ENCODE results near the gene TMCO1.
"Not testable (repeated sequence)": the region's sequence is repeated elsewhere in the genome, so short reads cannot be mapped to it uniquely, and the experiment has no call there.

The TMCO1 gene, protein sequence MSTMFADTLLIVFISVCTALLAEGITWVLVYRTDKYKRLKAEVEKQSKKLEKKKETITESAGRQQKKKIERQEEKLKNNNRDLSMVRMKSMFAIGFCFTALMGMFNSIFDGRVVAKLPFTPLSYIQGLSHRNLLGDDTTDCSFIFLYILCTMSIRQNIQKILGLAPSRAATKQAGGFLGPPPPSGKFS

DNA sequence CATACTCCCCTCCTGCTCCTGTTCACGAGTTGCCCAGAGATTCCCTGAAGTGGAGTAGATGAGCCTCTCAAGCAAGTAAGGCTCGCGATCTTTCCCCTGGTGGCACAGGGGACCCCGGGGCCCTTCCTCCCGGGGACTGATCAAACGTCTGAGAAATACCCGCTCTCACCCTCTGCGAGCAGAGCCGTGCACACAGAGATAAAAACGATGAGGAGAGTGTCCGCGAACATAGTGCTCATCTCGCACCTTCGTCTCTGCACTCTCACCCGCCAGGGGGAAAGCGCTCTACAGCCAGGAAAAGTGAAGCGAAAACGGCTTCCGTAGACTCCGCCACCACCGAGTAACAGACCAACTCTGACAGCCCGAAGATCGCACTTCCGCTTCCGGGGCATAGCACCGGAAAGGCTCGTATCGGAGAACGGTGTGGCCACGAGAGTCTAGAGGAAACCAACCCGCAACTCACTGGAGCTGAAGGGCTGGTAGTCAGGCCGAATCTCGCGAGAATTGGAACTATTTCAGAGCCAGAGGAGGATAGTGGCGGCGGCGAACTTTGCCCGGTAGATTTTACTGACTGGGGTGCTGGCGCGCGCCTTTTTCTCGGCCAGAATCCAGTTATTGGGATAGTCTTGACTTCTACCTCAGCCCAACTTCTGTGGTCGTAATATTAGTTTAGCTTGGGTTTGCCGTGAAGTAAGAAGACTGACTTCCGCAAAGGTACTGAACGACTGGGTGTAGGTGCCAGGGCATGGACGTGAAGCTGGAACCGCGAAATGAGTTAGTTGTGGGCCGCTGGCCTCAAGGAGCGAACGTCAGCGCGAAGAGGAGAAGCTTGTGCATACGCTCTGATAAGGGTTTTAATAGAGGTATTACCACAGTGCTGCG is at the start of gene TMCO1:
Gene TMCO1, minus strand, starts transcription at position 356 of the 882 bp plus-strand sequence. Its CDS starts 117 bp downstream, at position 239.
- no peak for FAIRE-seq

DNA sequence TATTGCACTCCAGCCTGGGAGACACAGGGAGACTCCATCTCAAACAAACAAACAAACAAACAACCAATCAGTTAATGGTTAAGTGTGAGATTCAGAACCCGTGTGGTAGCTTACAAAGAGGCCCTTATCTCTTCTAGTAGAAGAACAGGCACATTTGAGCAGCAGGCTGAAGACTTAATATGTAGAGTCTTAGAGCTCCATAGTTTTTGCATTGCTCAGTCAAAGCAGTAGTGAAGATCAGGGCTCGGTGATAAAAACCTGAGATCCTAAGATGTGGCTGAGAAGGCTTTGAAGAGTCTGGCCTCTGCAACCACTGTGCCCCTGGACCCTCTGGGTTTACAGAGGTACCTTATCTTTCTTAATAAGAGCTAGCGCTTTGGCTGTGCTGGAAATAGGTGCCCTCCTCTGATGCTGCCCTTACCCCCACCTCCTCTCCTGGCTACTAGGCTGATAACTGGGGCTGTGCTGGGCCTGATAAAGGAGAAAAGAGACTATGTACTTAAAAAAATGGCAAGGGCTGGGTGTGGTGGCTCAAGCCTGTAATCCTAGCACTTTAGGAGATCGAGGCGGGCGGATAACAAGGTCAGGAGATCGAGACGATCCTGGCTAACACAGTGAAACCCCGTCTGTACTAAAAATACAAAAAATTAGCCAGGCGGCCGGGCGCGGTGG is 48.3 kb upstream of the TMCO1 start:
- no peak for FAIRE-seq

DNA sequence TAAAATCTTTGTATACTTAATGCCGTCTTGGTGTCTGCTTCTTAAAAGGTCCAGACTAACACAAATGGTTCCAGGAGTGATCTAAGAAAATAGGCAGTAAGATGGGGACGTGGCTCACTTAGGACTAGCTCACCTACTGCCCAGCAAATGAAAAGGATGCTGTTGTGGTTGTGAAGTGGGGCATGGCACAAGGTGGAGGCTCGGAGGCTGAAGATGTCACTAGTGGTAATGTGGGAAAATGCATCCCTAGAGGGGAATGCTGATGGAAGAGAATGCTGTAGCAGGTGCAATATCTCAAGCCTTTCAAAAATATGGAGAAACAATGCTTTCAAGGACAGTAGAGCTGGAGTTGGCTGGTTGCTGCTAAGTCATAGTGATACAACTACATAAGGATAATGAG is 47.5 kb upstream of the TMCO1 start:
- no peak for FAIRE-seq

DNA sequence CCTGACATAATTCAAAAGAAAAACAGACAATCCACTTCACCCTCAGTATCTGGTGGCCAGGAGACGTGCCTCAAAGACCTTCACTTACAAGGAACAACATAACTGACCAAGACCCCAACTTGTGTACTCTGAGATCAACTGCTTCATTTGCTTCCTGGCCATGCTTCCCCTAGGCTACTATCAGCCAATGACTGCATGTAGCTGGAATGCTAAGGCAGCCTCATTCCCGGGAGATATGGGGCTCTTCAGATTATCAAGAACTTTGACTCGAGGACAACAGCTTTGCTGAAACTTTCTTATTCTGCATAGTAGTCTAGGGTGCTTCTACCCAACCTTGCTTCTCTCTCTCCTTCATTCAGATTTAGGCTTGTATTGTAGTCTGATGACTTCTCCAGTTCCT is 47.1 kb upstream of the TMCO1 start:
- FAIRE-seq = no peak

DNA sequence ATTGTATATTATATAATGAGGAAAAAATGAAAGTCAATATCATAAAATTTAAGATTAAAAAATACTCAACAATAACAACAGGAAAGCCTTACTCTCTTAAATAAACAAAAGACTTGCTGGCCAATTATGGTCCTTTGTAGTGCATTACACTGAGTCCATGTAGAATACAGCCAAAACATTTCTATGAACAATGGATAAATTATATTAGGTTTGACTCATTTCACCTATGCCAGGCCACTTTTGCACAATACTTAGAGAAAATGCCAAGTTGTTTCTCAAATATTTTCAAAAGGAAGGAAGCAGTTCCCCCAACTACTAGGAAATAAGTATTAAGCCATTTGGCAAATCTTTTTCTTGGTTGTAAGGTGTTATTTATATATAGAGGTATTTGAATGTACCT is 38.9 kb upstream of the TMCO1 start:
- no peak for FAIRE-seq

DNA sequence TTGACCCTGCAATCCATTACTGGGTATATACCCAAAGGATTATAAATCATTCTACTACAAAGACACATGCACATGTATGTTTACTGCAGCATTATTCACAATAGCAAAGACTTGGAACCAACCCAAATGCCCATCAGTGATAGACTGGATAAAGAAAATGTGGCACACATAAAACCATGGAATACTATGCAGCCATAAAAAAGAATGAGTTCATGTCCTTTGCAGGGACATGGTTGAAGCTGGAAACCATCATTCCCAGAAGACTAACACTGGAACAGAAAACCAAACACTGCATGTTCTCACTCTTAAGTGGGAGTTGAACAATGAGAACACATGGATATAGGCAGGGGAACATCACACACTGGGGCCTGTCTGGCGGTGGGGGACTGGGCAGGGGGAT is 35.8 kb upstream of the TMCO1 start:
- FAIRE-seq = not testable (repeated sequence)

DNA sequence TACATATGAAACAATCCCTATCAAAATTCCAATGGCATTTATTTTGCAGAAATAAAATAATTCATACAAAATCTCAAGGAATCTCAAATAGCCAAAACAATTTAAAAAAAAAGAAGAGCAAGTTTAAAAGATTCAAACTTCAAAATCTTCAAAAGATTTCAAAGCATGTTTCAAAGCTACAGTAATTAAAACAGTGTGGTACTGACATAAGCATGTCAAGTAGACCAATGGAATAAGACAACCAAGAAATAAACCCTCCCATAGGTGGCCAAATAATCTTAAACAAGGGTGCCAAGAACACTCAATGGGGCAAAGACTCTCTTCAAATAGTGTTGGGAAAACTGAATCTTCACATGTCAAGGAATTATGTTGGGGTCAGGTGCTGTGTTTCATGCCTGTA is 30.7 kb upstream of the TMCO1 start:
- FAIRE-seq = no peak

DNA sequence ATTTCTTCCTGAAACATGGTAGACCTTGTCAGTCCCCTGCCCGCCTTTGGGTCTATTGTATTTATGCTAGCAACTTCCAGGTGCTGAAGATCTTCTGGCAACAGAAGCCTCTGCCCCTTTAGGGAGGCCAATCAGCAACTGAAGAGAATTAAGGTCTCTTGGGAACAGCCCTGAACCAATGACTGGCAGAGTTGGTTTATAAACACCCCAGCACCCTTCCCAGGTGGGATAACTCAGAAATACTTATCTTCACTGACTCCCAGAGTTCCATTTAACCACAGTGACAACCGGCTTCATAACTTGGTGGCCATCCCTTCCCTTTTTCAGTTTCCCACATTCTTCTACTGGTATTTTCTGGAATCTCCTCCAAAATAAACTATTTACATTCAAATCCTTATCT is 27.2 kb upstream of the TMCO1 start:
- FAIRE-seq = no peak

DNA sequence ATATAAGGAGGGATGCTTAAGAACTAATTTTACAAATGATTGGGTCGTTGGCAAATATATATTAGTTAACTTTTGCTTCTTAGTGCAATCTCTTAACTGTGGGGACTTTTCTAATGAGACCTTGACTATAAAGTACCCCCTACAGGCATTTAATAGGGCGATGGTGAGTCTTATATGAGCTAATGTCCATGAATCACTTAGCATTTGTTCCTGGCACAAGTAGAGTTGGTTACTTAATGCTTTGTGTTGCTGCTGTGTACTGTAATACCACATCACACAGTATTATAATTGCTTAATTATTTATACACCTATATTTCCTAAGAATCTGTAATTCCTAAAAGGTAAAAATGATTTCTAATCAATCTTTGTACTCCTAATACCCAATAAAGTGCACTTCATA is 25.3 kb upstream of the TMCO1 start:
- FAIRE-seq = no peak

DNA sequence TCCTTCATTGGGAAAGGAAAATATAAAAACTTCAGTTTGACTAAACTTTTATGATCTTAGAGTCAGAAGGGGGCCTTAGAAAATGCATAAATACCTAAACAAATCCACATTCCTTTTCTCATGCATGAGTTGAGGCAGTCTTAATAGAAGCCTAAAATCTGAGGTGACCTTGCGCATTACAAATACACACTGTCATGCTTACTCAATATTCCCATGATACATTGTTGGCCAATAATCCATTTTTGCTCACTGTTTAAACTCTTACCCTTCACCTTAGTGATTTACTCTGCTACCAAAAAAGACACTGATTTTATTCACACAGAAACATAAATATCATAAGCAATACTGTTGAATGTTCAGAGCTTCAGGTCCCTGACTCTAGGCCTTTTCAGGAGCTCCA is 19.1 kb upstream of the TMCO1 start:
- FAIRE-seq = no peak

DNA sequence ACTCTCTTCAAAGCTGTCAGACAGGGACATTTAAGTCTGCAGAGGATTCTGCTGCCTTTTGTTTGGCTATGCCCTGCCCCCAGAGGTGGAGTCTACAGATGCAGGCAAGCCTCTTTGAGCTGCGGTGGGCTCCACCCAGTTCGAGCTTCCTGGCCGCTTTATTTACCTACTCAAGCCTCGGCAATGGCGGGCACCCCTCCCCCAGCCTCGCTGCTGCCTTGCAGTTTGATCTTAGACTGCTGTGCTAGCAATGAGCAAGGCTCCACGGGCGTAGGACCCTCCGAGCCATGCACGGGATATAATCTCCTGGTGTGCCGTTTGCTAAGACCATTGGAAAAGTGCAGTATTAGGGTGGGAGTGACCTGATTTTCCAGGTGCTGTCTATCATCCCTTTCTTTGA is 14.9 kb upstream of the TMCO1 start:
- not testable (repeated sequence) for FAIRE-seq

DNA sequence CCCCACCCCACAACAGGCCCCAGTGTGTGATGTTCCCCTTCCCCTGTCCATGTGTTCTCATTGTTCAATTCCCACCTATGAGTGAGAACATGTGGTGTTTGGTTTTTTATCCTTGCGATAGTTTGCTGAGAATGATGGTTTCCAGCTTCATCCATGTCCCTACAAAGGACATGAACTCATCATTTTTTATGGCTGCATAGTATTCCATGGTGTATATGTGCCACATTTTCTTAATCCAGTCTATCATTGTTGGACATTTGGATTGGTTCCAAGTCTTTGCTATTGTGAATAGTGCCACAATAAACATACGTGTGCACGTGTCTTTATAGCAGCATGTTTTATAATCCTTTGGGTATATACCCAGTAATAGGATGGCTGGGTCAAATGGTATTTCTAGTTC is 9.5 kb upstream of the TMCO1 start:
- FAIRE-seq = not testable (repeated sequence)

DNA sequence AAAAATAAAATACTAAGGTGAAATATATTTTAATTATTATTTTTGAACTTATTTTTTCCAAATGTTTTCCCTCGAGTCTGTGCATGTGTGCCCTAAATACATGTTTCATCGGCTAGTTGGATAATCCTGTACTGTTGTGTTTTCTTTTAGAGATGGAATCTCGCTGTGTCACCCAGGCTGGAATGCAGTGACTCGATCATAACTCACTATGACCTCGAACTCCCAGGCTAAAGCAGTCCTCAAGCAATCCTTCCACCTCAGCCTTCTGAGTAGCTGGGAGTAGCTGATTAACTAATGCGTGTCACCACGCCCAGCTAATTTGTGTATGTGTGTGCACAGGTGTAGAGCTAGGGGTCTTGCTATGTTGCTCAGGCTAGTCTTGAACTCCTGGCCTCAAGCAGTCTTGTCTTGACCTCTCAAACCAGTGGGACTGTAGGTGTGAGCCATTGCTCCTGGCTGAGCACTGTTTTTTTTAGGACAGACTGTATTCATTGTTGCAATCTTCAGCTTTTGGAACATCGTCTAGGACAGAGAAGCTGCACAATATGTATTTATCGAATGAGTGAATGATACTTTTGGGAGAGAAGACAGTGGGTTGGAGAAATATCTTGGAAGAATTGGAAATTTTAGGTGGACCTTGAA is 4.8 kb upstream of the TMCO1 start:
- no peak for FAIRE-seq

DNA sequence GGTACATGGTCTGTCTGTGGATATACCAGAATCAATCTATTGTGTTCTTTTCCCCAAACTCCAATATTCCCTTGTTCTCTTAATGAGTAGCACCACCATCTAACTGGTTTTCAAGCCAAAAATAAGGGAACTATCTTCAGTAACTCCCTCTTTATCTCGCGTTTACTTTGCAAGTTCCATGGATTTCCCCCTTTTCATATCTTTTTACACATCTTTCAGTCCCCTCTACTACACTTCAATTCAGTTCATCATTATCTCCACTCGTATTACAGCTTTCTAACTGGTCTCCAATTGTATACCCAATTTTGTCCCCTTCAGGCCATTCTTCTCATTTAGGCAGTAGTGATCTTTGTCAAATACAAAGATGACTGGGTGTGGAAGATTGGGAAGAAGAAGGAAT is 4.1 kb upstream of the TMCO1 start:
- no peak for FAIRE-seq

DNA sequence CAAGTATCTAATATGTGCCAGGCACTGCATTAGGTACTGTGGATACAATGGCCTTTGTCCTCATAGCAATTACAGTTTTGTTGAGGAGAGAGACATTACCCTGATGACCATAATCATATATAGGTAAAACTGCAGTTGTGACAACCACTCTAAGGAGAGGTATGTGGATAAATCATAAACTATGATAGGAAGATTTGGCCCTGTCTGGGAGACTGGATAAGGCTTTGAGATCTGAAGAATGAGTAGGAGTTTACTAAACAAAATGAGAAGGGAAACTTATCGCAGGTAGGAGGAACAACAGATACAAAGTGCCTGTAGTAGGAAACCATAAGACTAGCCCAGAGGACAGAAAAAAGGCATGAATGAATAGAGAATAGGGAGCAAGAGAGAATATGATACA is 4.4 kb downstream of the TMCO1 start:
- FAIRE-seq = no peak

DNA sequence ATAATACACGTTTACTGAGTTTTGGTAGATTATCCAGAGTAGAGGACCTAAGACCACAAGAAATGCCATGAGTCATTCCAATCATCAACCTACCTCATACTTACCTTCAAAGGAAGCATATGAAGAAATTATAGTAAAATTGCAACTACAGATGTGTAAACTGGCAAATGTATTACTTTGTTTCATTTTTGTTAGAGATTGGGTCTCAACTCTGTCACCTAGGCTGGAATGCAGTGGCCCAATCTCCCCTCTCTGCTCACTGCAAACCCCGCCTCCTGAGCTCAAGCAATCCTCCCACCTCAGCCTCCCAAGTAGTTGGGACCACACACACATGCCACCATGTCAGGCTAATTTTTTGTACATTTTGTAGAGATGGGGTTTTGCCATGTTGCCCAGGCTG is 5.2 kb downstream of the TMCO1 start:
- FAIRE-seq = no peak

DNA sequence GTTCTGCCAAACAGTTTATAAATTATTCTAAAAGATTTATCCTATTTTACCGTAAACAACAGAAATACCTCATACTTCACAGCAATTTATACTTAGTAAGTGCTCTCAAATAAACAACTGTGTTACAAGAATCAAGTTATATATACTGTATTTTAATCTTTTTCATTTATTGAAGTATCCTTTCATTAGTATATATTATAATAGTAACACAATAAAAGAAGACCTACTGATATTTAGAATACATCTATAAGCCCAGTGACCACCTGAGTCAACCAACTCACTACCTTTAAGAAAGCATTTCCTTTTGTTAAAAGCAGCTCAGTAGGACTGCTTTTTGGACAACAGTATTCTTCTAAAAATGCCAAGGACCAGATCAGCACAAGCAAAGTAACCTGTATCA is 5.9 kb downstream of the TMCO1 start:
- no peak for FAIRE-seq

DNA sequence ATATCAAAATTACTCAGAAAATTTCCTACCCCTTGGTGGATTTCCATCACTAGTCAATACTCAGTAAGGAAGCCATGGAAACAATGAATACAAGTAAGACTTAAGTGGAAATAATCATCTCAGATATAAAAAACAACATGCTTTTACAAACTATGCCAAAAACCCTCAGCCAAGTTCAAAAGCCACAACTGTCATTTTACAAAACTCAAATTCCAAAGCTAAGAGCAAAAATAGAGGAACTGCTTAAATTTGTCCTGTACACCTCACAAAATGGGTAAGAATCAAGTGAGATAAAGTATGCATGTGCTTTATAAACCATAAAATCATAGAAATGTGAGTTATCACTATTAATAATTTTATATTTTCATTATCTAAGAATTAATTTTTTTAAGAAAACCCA is 9.6 kb downstream of the TMCO1 start:
- FAIRE-seq = no peak

DNA sequence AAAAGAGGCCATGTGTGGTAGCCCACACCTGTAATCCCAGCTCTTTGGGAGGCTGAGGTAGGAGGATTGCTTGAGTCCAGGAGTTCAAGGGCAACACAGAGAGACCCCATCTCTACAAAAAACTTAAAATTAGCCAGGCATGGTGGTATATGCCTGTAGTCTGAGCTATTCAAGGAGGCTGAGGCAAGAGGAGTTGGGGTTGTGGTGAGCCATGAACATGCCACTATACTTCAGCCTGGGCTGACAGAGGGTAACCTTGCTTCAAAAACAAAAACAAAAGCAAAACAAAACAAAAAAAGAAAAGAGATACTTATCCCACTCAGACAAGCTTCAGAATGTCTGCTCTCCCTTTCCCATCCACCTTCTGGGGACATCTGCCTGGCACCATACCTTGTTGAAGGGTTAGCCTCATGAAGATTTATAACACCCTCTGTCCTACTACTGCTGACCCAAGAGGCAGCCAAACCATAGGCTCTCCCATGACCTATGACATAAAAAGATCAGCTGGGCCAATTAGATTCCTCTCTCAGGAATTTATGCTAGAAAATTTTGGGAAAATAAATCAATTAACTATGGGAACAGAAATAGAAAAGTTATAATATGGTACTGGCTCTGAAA is 13.2 kb downstream of the TMCO1 start:
- FAIRE-seq = no peak

DNA sequence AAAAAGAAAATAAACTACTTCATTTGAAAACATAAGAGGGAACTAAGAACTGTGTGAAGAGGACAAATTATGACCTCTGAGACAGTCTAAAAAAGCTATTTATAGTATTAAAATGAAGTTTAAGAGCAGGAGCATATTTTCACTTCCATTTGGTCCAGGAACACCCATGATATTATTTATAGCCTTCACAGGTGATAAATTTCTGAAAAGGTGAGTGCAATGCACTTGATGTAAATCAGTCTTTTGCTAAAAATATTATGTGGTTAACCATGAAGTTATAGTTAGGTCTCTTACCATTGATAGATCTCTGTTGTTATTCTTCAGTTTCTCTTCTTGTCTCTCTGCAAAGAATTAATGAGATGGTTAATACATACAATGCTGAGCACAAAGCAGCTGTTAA is 14.7 kb downstream of the TMCO1 start:
- peak; percentile 41 for FAIRE-seq

DNA sequence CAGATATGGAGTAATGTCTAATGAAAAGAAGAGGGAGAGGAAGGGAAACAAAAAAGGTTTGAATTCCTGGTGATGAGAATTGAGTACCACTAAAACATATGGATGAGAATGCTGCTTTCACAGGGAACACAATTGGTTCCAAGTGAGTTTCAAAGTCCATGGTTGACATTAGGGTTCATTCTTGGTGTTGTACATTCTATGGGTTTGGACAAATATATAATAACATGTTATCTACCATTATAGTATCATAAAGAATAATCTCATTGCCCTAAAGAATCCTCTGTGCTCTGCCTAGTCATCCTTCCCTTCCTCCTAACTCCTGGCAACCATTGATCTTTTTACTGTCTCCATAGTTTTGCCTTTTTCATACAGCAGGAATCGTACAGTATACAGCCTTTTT is 20.1 kb downstream of the TMCO1 start:
- no peak for FAIRE-seq

DNA sequence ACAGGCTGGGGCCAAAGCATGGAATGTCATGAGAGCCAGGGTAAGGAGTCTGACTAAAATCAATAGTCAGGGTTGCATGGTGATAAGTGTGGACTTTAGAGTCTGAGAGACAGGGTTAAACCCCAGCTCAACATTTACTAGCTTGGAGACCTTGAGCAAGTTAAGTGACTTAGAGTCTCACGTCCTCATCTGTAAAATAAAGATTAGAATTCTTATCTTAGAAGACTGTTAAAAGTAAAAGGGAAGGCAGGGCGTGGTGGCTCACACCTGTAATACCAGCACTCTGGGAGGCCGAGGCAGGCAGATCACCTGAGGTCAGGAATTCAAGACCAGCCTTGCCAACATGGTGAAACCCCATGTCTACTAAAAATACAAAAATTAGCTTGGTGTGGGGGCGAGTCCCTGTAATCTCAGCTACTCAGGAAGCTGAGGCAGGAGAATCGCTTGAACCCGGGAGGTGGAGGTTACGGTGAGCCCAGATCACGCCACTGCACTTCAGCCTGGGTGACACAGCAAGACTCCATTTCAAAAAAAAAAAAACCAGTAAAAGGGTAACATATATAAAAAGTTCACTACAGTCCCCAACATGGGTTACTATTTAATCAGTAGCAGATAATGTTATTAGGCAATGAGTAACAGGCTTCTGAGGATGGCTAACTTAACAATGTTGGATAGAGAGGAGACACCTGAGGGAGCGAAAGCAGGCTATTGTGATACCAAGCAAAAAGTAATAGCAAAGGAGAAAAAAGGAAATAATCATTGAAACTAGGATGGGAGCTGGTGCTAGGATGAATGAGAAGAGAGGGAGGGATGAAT is 20.8 kb downstream of the TMCO1 start:
- FAIRE-seq = no peak
